Measurements from ENCODE around the gene SMKR1. TPM values are rescaled to one million over a fixed set of nuclear protein-coding genes. Genes with fewer than 3 reads are reported as not detected.

Gene SMKR1
- polyA plus RNA-seq, 1 donor (not counting 4 experiments of a cell fraction or from before 2014, with no cell fraction given) = 0.76 TPM

DNA sequence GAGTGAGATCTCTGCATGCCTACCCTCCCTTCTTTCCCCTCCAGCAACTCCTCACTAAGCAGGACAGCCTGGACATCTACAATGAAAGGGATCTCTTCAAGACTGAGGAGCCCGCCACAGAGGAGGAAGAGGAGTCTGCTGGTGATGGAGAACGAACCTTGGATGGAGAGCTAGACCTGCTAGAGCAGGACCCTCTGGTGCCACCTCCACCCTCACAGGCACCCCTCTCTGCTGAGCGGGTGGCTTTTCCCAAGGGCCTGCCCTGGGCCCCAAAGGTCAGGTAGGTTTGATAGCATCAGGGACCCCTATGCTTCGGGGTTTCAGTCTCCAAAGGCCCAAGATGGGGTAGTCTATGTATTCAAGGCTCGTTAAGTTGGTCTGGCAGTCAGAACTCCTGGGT is 44.2 kb upstream of the SMKR1 start:
- Histone ChIP-seq H3K9ac (ENCODE audit: control insufficient read depth, extremely low read depth, insufficient read depth, low read length) (no peak overlapping the region), H3K27ac (ENCODE audit: control insufficient read depth, insufficient read depth, low read length) (no peak overlapping the region), H3K4me3 (ENCODE audit: control insufficient read depth in 2 of 3, extremely low read depth in 1 of 3, insufficient read depth in 2 of 3, low read depth in 1 of 3, low read length in 3 of 3) (no peak overlapping the region), H3K4me1 (ENCODE audit: control insufficient read depth, extremely low read depth, insufficient read depth, low read length) (peaks cover 19% of the 10 kb centered on the region), H3K4me2 (ENCODE audit: control insufficient read depth, extremely low read depth, insufficient read depth, low read depth, low read length) (no peak overlapping the region), H3K79me2 (ENCODE audit: control insufficient read depth, insufficient read depth, low read length) (no peaks in the 10 kb centered on the region), H3K9me3 (ENCODE audit: control insufficient read depth, low read depth, low read length) (no peaks in the 10 kb centered on the region), H3K27me3 (ENCODE audit: control insufficient read depth, extremely low read depth, insufficient read depth, low read length) (no peaks in the 10 kb centered on the region), H3K36me3 (ENCODE audit: control insufficient read depth in 2 of 2, extremely low read depth in 1 of 2, insufficient read depth in 2 of 2, low read length in 2 of 2) (peaks cover 40 to 47% of the 10 kb centered on the region in 2 experiments), H2AFZ (ENCODE audit: control insufficient read depth, low read length) (no peak overlapping the region), H3K9me1 (ENCODE audit: control insufficient read depth, extremely low read depth, insufficient read depth, low read length) (no peaks in the 10 kb centered on the region), H4K20me1 (ENCODE audit: control insufficient read depth, extremely low read depth, insufficient read depth, low read length) (no peaks in the 10 kb centered on the region)
- dilution Hi-C loops (cut with MboI; ENCODE audit: extremely low pct_ligation_motif_present, low sequenced_read_pairs) = no loop called here
- no peak for DNase-seq (ENCODE audit: low read depth, low spot score)
- FAIRE-seq = no peak
- TF ChIP-seq, protein P1, sequence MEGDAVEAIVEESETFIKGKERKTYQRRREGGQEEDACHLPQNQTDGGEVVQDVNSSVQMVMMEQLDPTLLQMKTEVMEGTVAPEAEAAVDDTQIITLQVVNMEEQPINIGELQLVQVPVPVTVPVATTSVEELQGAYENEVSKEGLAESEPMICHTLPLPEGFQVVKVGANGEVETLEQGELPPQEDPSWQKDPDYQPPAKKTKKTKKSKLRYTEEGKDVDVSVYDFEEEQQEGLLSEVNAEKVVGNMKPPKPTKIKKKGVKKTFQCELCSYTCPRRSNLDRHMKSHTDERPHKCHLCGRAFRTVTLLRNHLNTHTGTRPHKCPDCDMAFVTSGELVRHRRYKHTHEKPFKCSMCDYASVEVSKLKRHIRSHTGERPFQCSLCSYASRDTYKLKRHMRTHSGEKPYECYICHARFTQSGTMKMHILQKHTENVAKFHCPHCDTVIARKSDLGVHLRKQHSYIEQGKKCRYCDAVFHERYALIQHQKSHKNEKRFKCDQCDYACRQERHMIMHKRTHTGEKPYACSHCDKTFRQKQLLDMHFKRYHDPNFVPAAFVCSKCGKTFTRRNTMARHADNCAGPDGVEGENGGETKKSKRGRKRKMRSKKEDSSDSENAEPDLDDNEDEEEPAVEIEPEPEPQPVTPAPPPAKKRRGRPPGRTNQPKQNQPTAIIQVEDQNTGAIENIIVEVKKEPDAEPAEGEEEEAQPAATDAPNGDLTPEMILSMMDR (optimal IDR thresholded peaks at IDR 0.05 in 1 of 3, IDR thresholded peaks at IDR 0.05 in 1 of 3, conservative IDR thresholded peaks at IDR 0.05 in 1 of 3; ENCODE audit: extremely low read depth in 1 of 3, insufficient read depth in 2 of 3, low read length in 3 of 3) = no peak
- no peak for TF ChIP-seq EZH2 (IDR thresholded peaks at IDR 0.05; ENCODE audit: low read length)

DNA sequence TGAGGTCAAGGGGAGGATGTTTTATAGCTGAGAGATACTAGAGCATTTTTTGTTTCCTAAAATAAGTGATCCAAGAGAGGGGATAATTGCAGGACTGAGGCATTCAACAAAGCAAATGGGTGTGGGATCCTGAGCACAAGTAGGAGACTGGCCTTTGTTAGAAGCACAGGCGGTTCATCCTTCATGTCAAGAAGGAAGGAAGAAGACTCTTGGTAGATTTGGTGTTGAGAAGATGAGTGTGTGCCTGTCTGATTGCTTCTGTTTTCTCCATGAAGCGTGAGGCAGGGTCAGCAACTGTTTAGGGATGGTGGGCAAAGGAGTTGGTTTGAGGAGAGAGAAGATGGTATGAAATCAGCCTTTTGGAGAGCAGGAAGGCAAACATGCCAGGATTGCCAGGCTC is 40.5 kb upstream of the SMKR1 start:
- Histone ChIP-seq H3K79me2 (ENCODE audit: control insufficient read depth, insufficient read depth, low read length) (no peaks in the 10 kb centered on the region), H3K9ac (ENCODE audit: control insufficient read depth, extremely low read depth, insufficient read depth, low read length) (no peak overlapping the region), H4K20me1 (ENCODE audit: control insufficient read depth, extremely low read depth, insufficient read depth, low read length) (no peaks in the 10 kb centered on the region), H2AFZ (ENCODE audit: control insufficient read depth, low read length) (no peak overlapping the region), H3K27me3 (ENCODE audit: control insufficient read depth, extremely low read depth, insufficient read depth, low read length) (no peaks in the 10 kb centered on the region), H3K36me3 (ENCODE audit: control insufficient read depth in 2 of 2, extremely low read depth in 1 of 2, insufficient read depth in 2 of 2, low read length in 2 of 2) (peaks cover 45 to 46% of the 10 kb centered on the region in 2 experiments), H3K4me1 (ENCODE audit: control insufficient read depth, extremely low read depth, insufficient read depth, low read length) (no peaks in the 10 kb centered on the region), H3K9me1 (ENCODE audit: control insufficient read depth, extremely low read depth, insufficient read depth, low read length) (no peaks in the 10 kb centered on the region), H3K9me3 (ENCODE audit: control insufficient read depth, low read depth, low read length) (no peaks in the 10 kb centered on the region), H3K4me2 (ENCODE audit: control insufficient read depth, extremely low read depth, insufficient read depth, low read depth, low read length) (no peak overlapping the region), H3K27ac (ENCODE audit: control insufficient read depth, insufficient read depth, low read length) (no peak overlapping the region), H3K4me3 (ENCODE audit: control insufficient read depth in 2 of 3, extremely low read depth in 1 of 3, insufficient read depth in 2 of 3, low read depth in 1 of 3, low read length in 3 of 3) (no peak overlapping the region)
- no peak for FAIRE-seq
- no peak for TF ChIP-seq EZH2 (IDR thresholded peaks at IDR 0.05; ENCODE audit: low read length)
- TF ChIP-seq, protein P1 (optimal IDR thresholded peaks at IDR 0.05 in 1 of 3, IDR thresholded peaks at IDR 0.05 in 1 of 3, conservative IDR thresholded peaks at IDR 0.05 in 1 of 3; ENCODE audit: extremely low read depth in 1 of 3, insufficient read depth in 2 of 3, low read length in 3 of 3) = no peak
- dilution Hi-C loops (cut with MboI; ENCODE audit: extremely low pct_ligation_motif_present, low sequenced_read_pairs) = no loop called here
- no peak for DNase-seq (ENCODE audit: low read depth, low spot score)

Measured in keratinocyte (primary cell).